ENCODE data around the gene SLC7A8. TPM values are rescaled to one million over a fixed set of nuclear protein-coding genes. Genes with fewer than 3 reads are reported as not detected.

SLC7A8 gene
- total RNA-seq, 1 experiment from 2014 or later: 0.90 TPM

GRCh38 chr14:23089498-23090253, 93.8 kb downstream of the SLC7A8 start:
- intact Hi-C loops (cut with micrococcal nuclease; ENCODE audit: unreplicated experiment) (no loop called here), in situ Hi-C loops (cut with HindIII; ENCODE audit: low pct_unique_long_range_greater_than_20kb, low sequenced_read_pairs) (no loop called here)
- ChIA-PET POLR2A (no interaction called here), CTCF (no interaction called here)
- Histone ChIP-seq H3K4me1 (ENCODE audit: control insufficient read depth, insufficient read depth, low read length) (peaks cover 6% of the 10 kb centered on the region; the same call in 1 of the 2 replicates), H3K9me3 (ENCODE audit: control insufficient read depth, insufficient read depth, low read depth, low read length) (no peaks in the 10 kb centered on the region), H3K27ac (ENCODE audit: low read length) (no peak overlapping the region), H3K4me3 (ENCODE audit: low read depth in 2 of 2, low read length in 2 of 2) (no peak overlapping the region), H3K36me3 (ENCODE audit: control insufficient read depth, insufficient read depth, low read length) (peaks cover 56% of the 10 kb centered on the region), H3K27me3 (ENCODE audit: control insufficient read depth, insufficient read depth, low read length) (no peaks in the 10 kb centered on the region)
- ATAC-seq: no peak
- DNase-seq (ENCODE audit: low read depth, low spot score): no peak
- TF ChIP-seq, protein P1, sequence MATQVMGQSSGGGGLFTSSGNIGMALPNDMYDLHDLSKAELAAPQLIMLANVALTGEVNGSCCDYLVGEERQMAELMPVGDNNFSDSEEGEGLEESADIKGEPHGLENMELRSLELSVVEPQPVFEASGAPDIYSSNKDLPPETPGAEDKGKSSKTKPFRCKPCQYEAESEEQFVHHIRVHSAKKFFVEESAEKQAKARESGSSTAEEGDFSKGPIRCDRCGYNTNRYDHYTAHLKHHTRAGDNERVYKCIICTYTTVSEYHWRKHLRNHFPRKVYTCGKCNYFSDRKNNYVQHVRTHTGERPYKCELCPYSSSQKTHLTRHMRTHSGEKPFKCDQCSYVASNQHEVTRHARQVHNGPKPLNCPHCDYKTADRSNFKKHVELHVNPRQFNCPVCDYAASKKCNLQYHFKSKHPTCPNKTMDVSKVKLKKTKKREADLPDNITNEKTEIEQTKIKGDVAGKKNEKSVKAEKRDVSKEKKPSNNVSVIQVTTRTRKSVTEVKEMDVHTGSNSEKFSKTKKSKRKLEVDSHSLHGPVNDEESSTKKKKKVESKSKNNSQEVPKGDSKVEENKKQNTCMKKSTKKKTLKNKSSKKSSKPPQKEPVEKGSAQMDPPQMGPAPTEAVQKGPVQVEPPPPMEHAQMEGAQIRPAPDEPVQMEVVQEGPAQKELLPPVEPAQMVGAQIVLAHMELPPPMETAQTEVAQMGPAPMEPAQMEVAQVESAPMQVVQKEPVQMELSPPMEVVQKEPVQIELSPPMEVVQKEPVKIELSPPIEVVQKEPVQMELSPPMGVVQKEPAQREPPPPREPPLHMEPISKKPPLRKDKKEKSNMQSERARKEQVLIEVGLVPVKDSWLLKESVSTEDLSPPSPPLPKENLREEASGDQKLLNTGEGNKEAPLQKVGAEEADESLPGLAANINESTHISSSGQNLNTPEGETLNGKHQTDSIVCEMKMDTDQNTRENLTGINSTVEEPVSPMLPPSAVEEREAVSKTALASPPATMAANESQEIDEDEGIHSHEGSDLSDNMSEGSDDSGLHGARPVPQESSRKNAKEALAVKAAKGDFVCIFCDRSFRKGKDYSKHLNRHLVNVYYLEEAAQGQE (IDR thresholded peaks at IDR 0.05; ENCODE audit: insufficient read depth in 1 of 2, low read depth in 2 of 2, low read length in 1 of 2): no peak
- TF ChIP-seq POLR2AphosphoS5 (IDR thresholded peaks at IDR 0.05; ENCODE audit: low read depth, low read length) (no peak), SIN3A (IDR thresholded peaks at IDR 0.05; ENCODE audit: borderline replicate concordance, insufficient read depth, low read depth, low read length) (no peak), CTCF (IDR thresholded peaks at IDR 0.05) (no peak), TCF7L2 (IDR thresholded peaks at IDR 0.05; ENCODE audit: low read depth, low read length) (no peak)
- no TSS peak for BruUV-seq (replicated peaks)

- ATAC-seq: no peak
- ChIA-PET POLR2A (no interaction called here), CTCF (no interaction called here)
- BruUV-seq (replicated peaks): no TSS peak
- Histone ChIP-seq H3K9me3 (ENCODE audit: control insufficient read depth, insufficient read depth, low read depth, low read length) (no peaks in the 10 kb centered on the region), H3K4me1 (ENCODE audit: control insufficient read depth, insufficient read depth, low read length) (no peaks in the 10 kb centered on the region), H3K27me3 (ENCODE audit: control insufficient read depth, insufficient read depth, low read length) (no peaks in the 10 kb centered on the region), H3K4me3 (ENCODE audit: low read depth in 2 of 2, low read length in 2 of 2) (no peak overlapping the region), H3K27ac (ENCODE audit: low read length) (no peak overlapping the region), H3K36me3 (ENCODE audit: control insufficient read depth, insufficient read depth, low read length) (peaks cover 41% of the 10 kb centered on the region)
- in situ Hi-C loops (cut with HindIII; ENCODE audit: low pct_unique_long_range_greater_than_20kb, low sequenced_read_pairs) (no loop called here), intact Hi-C loops (cut with micrococcal nuclease; ENCODE audit: unreplicated experiment) (no loop called here)
- no peak for DNase-seq (ENCODE audit: low read depth, low spot score)
- TF ChIP-seq, protein P1 (IDR thresholded peaks at IDR 0.05; ENCODE audit: insufficient read depth in 1 of 2, low read depth in 2 of 2, low read length in 1 of 2): no peak
- TF ChIP-seq CTCF (IDR thresholded peaks at IDR 0.05) (no peak), TCF7L2 (IDR thresholded peaks at IDR 0.05; ENCODE audit: low read depth, low read length) (no peak), POLR2AphosphoS5 (IDR thresholded peaks at IDR 0.05; ENCODE audit: low read depth, low read length) (no peak), SIN3A (IDR thresholded peaks at IDR 0.05; ENCODE audit: borderline replicate concordance, insufficient read depth, low read depth, low read length) (no peak)
Observed at GRCh38 chr14:23086565-23086964, 96.9 kb downstream of the SLC7A8 start.
